ENCODE results near the gene YTHDF1.

Gene YTHDF1

DNA sequence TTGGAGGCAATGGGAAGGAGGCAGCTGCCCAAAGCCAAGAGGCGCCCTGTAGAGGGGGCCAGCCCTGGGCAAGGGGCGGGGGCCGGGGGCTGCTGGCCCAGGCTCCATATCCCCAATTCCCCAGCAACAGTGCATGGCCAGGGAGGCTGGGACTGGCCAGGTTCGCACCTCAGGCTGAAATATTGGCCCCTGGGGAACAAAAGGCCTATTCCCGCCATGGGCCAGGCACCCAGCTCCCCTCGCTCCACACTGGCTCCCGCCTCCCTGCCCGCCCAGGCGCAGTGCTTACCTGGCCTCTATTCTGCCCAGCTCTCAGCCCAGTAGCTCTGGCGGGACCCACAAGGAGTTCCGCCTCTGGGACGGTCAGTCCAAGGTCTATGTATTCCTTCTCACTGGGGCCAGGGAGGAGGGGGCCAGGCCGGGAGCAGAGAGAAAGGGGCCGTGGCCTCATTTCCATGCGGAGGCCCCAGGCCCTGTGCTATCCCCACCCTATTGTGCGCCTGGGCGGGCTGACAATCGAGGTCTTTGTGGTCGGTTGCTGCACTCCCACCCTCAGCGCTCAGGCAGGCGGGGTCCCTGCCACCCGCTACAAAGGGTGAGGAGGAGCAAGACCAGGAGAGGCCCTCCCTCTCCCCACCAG, 42.3 kb downstream of the YTHDF1 start:
- Histone ChIP-seq H4K20me1 (ENCODE audit: insufficient read depth) (no peaks in the 10 kb centered on the region), H3K4me2 (no peak overlapping the region), H3K4me1 (ENCODE audit: low read depth, poor library complexity, severe bottlenecking) (no peaks in the 10 kb centered on the region), H3K9ac (no peak overlapping the region), H3K36me3 (ENCODE audit: insufficient read depth) (no peaks in the 10 kb centered on the region), H3K4me3 (IDR thresholded peaks at IDR 0.05; ENCODE audit: insufficient read depth, low read depth, low read length) (no peak overlapping the region), H3K79me2 (ENCODE audit: insufficient read depth, low read depth) (no peaks in the 10 kb centered on the region), H3K27me3 (ENCODE audit: insufficient read depth, low read depth) (peaks cover 80% of the 10 kb centered on the region), H3K27ac (no peak overlapping the region), H2AFZ (ENCODE audit: low read depth) (no peak overlapping the region)
- TF ChIP-seq, protein P1, sequence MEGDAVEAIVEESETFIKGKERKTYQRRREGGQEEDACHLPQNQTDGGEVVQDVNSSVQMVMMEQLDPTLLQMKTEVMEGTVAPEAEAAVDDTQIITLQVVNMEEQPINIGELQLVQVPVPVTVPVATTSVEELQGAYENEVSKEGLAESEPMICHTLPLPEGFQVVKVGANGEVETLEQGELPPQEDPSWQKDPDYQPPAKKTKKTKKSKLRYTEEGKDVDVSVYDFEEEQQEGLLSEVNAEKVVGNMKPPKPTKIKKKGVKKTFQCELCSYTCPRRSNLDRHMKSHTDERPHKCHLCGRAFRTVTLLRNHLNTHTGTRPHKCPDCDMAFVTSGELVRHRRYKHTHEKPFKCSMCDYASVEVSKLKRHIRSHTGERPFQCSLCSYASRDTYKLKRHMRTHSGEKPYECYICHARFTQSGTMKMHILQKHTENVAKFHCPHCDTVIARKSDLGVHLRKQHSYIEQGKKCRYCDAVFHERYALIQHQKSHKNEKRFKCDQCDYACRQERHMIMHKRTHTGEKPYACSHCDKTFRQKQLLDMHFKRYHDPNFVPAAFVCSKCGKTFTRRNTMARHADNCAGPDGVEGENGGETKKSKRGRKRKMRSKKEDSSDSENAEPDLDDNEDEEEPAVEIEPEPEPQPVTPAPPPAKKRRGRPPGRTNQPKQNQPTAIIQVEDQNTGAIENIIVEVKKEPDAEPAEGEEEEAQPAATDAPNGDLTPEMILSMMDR (conservative IDR thresholded peaks at IDR 0.05; ENCODE audit: low read depth, low read length), result no peak

DNA sequence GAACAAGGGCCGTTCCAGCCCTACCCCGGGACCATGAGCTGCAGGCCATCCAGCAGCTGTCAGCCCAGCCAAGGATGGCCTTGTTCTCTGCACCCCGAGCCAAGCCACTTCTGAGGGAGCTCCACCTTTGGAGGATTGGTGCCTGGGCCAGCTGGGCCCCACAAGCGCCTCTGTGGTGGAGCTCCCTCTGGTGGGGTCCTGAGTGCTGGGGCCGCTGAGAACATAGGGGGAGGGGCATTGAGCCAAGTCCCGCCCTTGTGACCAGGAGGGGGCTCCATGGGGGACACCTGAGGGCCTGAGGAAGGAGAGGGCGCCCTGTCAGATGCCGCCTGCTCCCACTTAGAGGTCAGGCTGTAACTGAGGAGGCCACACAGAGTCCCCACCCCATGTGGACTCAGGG, 43.2 kb downstream of the YTHDF1 start:
- Histone ChIP-seq H3K27me3 (ENCODE audit: insufficient read depth, low read depth) (peaks cover 90% of the 10 kb centered on the region), H3K4me1 (ENCODE audit: low read depth, poor library complexity, severe bottlenecking) (no peaks in the 10 kb centered on the region), H3K36me3 (ENCODE audit: insufficient read depth) (no peaks in the 10 kb centered on the region), H4K20me1 (ENCODE audit: insufficient read depth) (no peaks in the 10 kb centered on the region), H3K4me3 (IDR thresholded peaks at IDR 0.05; ENCODE audit: insufficient read depth, low read depth, low read length) (no peak overlapping the region), H3K79me2 (ENCODE audit: insufficient read depth, low read depth) (no peaks in the 10 kb centered on the region), H2AFZ (ENCODE audit: low read depth) (no peak overlapping the region), H3K27ac (no peak overlapping the region), H3K9ac (no peak overlapping the region), H3K4me2 (no peak overlapping the region)
- TF ChIP-seq, protein P1 (conservative IDR thresholded peaks at IDR 0.05; ENCODE audit: low read depth, low read length), result no peak

DNA sequence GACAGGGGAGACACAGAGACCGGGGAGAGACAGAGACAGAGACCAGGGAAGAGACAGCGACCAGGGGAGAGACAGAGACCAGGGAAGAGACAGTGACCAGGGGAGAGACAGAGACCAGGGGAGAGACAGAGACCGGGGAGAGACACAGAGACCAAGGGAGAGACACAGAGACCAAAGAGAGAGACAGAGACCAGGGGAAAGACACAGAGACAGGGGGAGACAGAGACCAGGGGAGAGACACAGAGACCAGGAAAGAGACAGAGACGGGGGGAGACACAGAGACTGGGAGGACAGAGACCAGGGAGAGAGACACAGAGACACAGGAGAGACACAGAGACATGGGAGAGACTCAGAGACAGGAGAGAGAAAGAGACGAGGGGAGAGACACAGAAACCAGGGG, 43.9 kb downstream of the YTHDF1 start:
- TF ChIP-seq, protein P1 (conservative IDR thresholded peaks at IDR 0.05; ENCODE audit: low read depth, low read length), result no peak
- Histone ChIP-seq H3K4me2 (no peak overlapping the region), H3K79me2 (ENCODE audit: insufficient read depth, low read depth) (no peaks in the 10 kb centered on the region), H2AFZ (ENCODE audit: low read depth) (no peak overlapping the region), H3K27ac (no peak overlapping the region), H3K27me3 (ENCODE audit: insufficient read depth, low read depth) (peaks cover 94% of the 10 kb centered on the region), H3K4me1 (ENCODE audit: low read depth, poor library complexity, severe bottlenecking) (no peaks in the 10 kb centered on the region), H3K36me3 (ENCODE audit: insufficient read depth) (no peaks in the 10 kb centered on the region), H3K4me3 (IDR thresholded peaks at IDR 0.05; ENCODE audit: insufficient read depth, low read depth, low read length) (no peak overlapping the region), H3K9ac (no peak overlapping the region), H4K20me1 (ENCODE audit: insufficient read depth) (no peaks in the 10 kb centered on the region)

DNA sequence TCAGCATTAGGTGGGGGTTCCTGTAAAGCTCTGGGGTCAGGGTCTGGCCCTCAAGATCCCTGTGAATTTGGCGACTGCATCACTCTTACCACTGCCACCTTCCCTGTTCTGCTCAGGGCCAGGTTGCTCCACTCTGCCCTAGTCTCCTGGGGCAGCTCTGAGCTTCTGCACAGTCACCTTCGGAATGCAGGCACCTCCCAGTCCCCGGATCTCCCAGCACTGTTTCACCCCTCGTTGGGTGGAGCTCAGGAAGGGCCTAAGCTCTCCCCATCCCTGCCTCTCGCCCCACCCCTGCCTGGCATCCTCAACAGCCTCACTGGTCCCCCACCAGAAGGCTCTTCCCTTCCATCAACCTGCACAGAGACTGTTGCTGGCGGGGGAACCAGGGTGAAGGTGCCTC, 46.2 kb downstream of the YTHDF1 start:
- Histone ChIP-seq H3K4me1 (ENCODE audit: low read depth, poor library complexity, severe bottlenecking) (no peaks in the 10 kb centered on the region), H3K4me3 (IDR thresholded peaks at IDR 0.05; ENCODE audit: insufficient read depth, low read depth, low read length) (no peak overlapping the region), H3K79me2 (ENCODE audit: insufficient read depth, low read depth) (no peaks in the 10 kb centered on the region), H3K36me3 (ENCODE audit: insufficient read depth) (no peaks in the 10 kb centered on the region), H3K4me2 (no peak overlapping the region), H3K27ac (no peak overlapping the region), H3K9ac (no peak overlapping the region), H2AFZ (ENCODE audit: low read depth) (no peak overlapping the region), H4K20me1 (ENCODE audit: insufficient read depth) (no peaks in the 10 kb centered on the region), H3K27me3 (ENCODE audit: insufficient read depth, low read depth) (peaks cover 96% of the 10 kb centered on the region)
- TF ChIP-seq, protein P1 (conservative IDR thresholded peaks at IDR 0.05; ENCODE audit: low read depth, low read length), result no peak
